WERI-Rb-1 (cell line): Measurements from ENCODE around the gene TPSB2.

ENCODE experiments used
- DNase-seq: peaks from one replicate; pipeline ENCODE4 v3.0.0-alpha.2; 2020
- H3K27ac ChIP-seq: fragments of 250-450 bp; sonication (Bioruptor Pico); 2 replicates; pipeline ENCODE4 v1.5.1; 2020; ENCODE audit warnings: mild to moderate bottlenecking, moderate library complexity
- H3K27me3 ChIP-seq: fragments of 250-450 bp; sonication (Bioruptor Pico); 2 replicates; pipeline ENCODE4 v1.5.1; 2021; ENCODE audit warnings: mild to moderate bottlenecking, low read depth, moderate library complexity; ENCODE audit not compliant: insufficient read depth, severe bottlenecking
- H3K36me3 ChIP-seq: fragments of 250-450 bp; sonication (Bioruptor Pico); 2 replicates; pipeline ENCODE4 v1.5.1; 2020; ENCODE audit warnings: mild to moderate bottlenecking, moderate library complexity
- H3K4me3 ChIP-seq: 2 replicates; pipeline ENCODE4 v1.5.1; 2011; ENCODE audit warnings: low read depth, mild to moderate bottlenecking, control low read depth, low read length
- H3K9me3 ChIP-seq: fragments of 250-450 bp; sonication (Bioruptor Pico); 2 replicates; pipeline ENCODE4 v1.5.1; 2021; ENCODE audit warnings: mild to moderate bottlenecking, moderate library complexity; ENCODE audit not compliant: severe bottlenecking
- CTCF ChIP-seq: IDR thresholded peaks from 2 replicates; pipeline ENCODE4 v1.5.1; 2011; ENCODE audit warnings: low read depth, mild to moderate bottlenecking, control low read depth, inconsistent platforms, low read length

TPSB2 gene

GRCh38 chr16:1265826-1266225, 35.8 kb upstream of the TPSB2 start:
- DNase-seq: no peak
- Histone ChIP-seq H3K4me3 (no peak overlapping the region), H3K36me3 (no peaks in the 10 kb centered on the region), H3K27ac (no peak overlapping the region), H3K27me3 (no peaks in the 10 kb centered on the region), H3K9me3 (no peaks in the 10 kb centered on the region)
- no peak for TF ChIP-seq CTCF

- no peak for TF ChIP-seq CTCF
- Histone ChIP-seq H3K36me3 (no peaks in the 10 kb centered on the region), H3K4me3 (no peak overlapping the region), H3K27ac (no peak overlapping the region), H3K27me3 (no peaks in the 10 kb centered on the region), H3K9me3 (no peaks in the 10 kb centered on the region)
- DNase-seq: no peak
Measured at GRCh38 chr16:1265090-1265630, 35.2 kb upstream of the TPSB2 start.

GRCh38 chr16:1264345-1265089, 34.5 kb upstream of the TPSB2 start:
- Histone ChIP-seq H3K9me3 (no peaks in the 10 kb centered on the region), H3K4me3 (no peak overlapping the region), H3K27me3 (no peaks in the 10 kb centered on the region), H3K27ac (no peak overlapping the region), H3K36me3 (no peaks in the 10 kb centered on the region)
- no peak for TF ChIP-seq CTCF
- DNase-seq: no peak

- H3K27me3 ChIP-seq: no peaks in the 10 kb centered on the region
- TF ChIP-seq CTCF: no peak
- H3K27ac ChIP-seq: no peak overlapping the region
- no peak for DNase-seq
- no peaks in the 10 kb centered on the region for H3K36me3 ChIP-seq
- no peaks in the 10 kb centered on the region for H3K9me3 ChIP-seq
- H3K4me3 ChIP-seq: no peak overlapping the region
Measured at GRCh38 chr16:1263591-1264344, 33.8 kb upstream of the TPSB2 start.

GRCh38 chr16:1262846-1263221, 32.9 kb upstream of the TPSB2 start:
- H3K27ac ChIP-seq: no peak overlapping the region
- DNase-seq: no peak
- no peak overlapping the region for H3K4me3 ChIP-seq
- H3K27me3 ChIP-seq: no peaks in the 10 kb centered on the region
- no peak for TF ChIP-seq CTCF
- H3K9me3 ChIP-seq: no peaks in the 10 kb centered on the region
- H3K36me3 ChIP-seq: no peaks in the 10 kb centered on the region
